GM23338 (cell line): ENCODE measurements around the gene GABRR2. TPM values are rescaled to one million over a fixed set of nuclear protein-coding genes. Genes with fewer than 3 reads are reported as not detected.

Source experiments
- ATAC-seq: fragments of 200-7000 bp; cut with Tn5 transposase; 3 replicates; pipeline ENCODE4 v1.9.1; 2020
- DNase-seq: peaks from one replicate; pipeline ENCODE4 v3.0.0-alpha.2; 2015; ENCODE audit warnings: low spot score
- H2AFZ ChIP-seq: fragments of 200-600 bp; sonication (generic); 2 replicates; pipeline ENCODE4 v1.8.0; 2016; ENCODE audit warnings: antibody characterized with exemption, mild to moderate bottlenecking, moderate library complexity
- H3F3A ChIP-seq: fragments of 200-600 bp; sonication (generic); replicated peaks from 2 replicates; pipeline ENCODE4 v1.8.0; 2017; ENCODE audit warnings: antibody characterized with exemption, mixed run types, low read depth
- H3K27ac ChIP-seq: fragments of 200-600 bp; sonication (generic); 2 replicates; pipeline ENCODE4 v1.6.1; 2016; ENCODE audit warnings: low read depth
- H3K27me3 ChIP-seq: fragments of 200-600 bp; sonication (generic); 2 replicates; pipeline ENCODE4 v1.8.0; 2016; ENCODE audit warnings: mild to moderate bottlenecking, mixed run types, moderate library complexity; ENCODE audit not compliant: insufficient read depth
- H3K36me3 ChIP-seq: fragments of 200-600 bp; sonication (generic); 2 replicates; pipeline ENCODE4 v1.8.0; 2016; ENCODE audit warnings: mild to moderate bottlenecking; ENCODE audit not compliant: insufficient read depth
- H3K4me1 ChIP-seq: fragments of 200-600 bp; sonication (generic); 2 replicates; pipeline ENCODE4 v1.8.0; 2016; ENCODE audit warnings: mild to moderate bottlenecking, moderate library complexity; ENCODE audit not compliant: insufficient read depth
- H3K4me2 ChIP-seq: fragments of 200-600 bp; sonication (generic); 2 replicates; pipeline ENCODE4 v1.7.1; 2017; ENCODE audit warnings: mixed run types
- H3K4me3 ChIP-seq: fragments of 200-600 bp; sonication (generic); 2 replicates; pipeline ENCODE4 v1.6.1; 2016; ENCODE audit warnings: mixed run types
- H3K79me2 ChIP-seq: fragments of 200-600 bp; sonication (generic); replicated peaks from 2 replicates; pipeline ENCODE4 v1.8.0; 2017; ENCODE audit warnings: mild to moderate bottlenecking; ENCODE audit not compliant: insufficient read depth
- H3K9me2 ChIP-seq: fragments of 200-600 bp; sonication (generic); 2 replicates; pipeline ENCODE4 v1.8.0; 2017; ENCODE audit not compliant: insufficient read depth
- H4K20me1 ChIP-seq: fragments of 200-600 bp; sonication (generic); replicated peaks from 2 replicates; pipeline ENCODE4 v1.8.0; 2017; ENCODE audit warnings: mild to moderate bottlenecking; ENCODE audit not compliant: insufficient read depth
- H3K27ac Mint-ChIP-seq: 2 replicates; pipeline ENCODE4 v1.8.0; 2020; ENCODE audit warnings: inconsistent platforms, mild to moderate bottlenecking, moderate library complexity, mixed read lengths
- H3K27me3 Mint-ChIP-seq: 3 replicates; pipeline ENCODE4 v1.8.0; 2022; ENCODE audit warnings: low read depth, mild to moderate bottlenecking, moderate library complexity, mixed read lengths, inconsistent platforms; ENCODE audit not compliant: insufficient read depth, poor library complexity
- H3K36me3 Mint-ChIP-seq: 3 replicates; pipeline ENCODE4 v1.8.0; 2021; ENCODE audit warnings: low read depth, mild to moderate bottlenecking, inconsistent platforms, moderate library complexity, mixed read lengths
- H3K4me1 Mint-ChIP-seq: 3 replicates; pipeline ENCODE4 v1.8.0; 2020; ENCODE audit warnings: mild to moderate bottlenecking, inconsistent platforms, mixed read lengths
- H3K4me3 Mint-ChIP-seq: 3 replicates; pipeline ENCODE4 v1.8.0; 2021; ENCODE audit warnings: moderate library complexity, mild to moderate bottlenecking, inconsistent platforms, mixed read lengths
- H3K9me3 Mint-ChIP-seq: 3 replicates; pipeline ENCODE4 v1.8.0; 2020; ENCODE audit warnings: moderate library complexity, mild to moderate bottlenecking, inconsistent platforms, mixed read lengths
- CREB1 ChIP-seq: fragments of 250-450 bp; sonication (Bioruptor Pico); IDR thresholded peaks from 2 replicates; pipeline ENCODE4 v1.5.0; 2020; ENCODE audit warnings: low read depth, mild to moderate bottlenecking, moderate library complexity
- CTCF ChIP-seq, 2 experiments: fragments of 200-600 bp in 1 of 2; sonication (generic) in 1 of 2; conservative IDR thresholded peaks; 2 replicates each; pipeline versions ENCODE4 v1.5.1 to v1.6.1; 2016 to 2017; ENCODE audit warnings: antibody characterized with exemption in 2 of 2, low read depth in 2 of 2, mild to moderate bottlenecking in 2 of 2, moderate library complexity in 1 of 2
- EZH2 ChIP-seq: fragments of 200-600 bp; sonication (generic); IDR thresholded peaks from one replicate; pipeline ENCODE4 v1.8.0; 2017; ENCODE audit warnings: antibody characterized with exemption, mild to moderate bottlenecking, low read depth; ENCODE audit not compliant: unreplicated experiment
- JUNB ChIP-seq: IDR thresholded peaks from one replicate; pipeline ENCODE4 v1.6.1; 2016; ENCODE audit warnings: antibody characterized with exemption; ENCODE audit not compliant: unreplicated experiment
- NANOG ChIP-seq: IDR thresholded peaks from 2 replicates; pipeline ENCODE4 v1.6.1; 2016; ENCODE audit warnings: antibody characterized with exemption, borderline replicate concordance
- POLR2AphosphoS5 ChIP-seq: IDR thresholded peaks from 2 replicates; pipeline ENCODE4 v1.6.1; 2016; ENCODE audit warnings: antibody characterized with exemption, low read depth
- REST ChIP-seq: IDR thresholded peaks from one replicate; pipeline ENCODE4 v1.6.1; 2018; ENCODE audit warnings: antibody characterized with exemption; ENCODE audit not compliant: unreplicated experiment
- ZNF114 ChIP-seq: fragments of 250-450 bp; sonication (Bioruptor Pico); IDR thresholded peaks from 2 replicates; pipeline ENCODE4 v1.5.0; 2020; ENCODE audit warnings: mild to moderate bottlenecking, moderate library complexity
- ZNF331 ChIP-seq: fragments of 250-450 bp; sonication (Bioruptor Pico); IDR thresholded peaks from 2 replicates; pipeline ENCODE4 v1.5.0; 2020; ENCODE audit warnings: low read depth, mild to moderate bottlenecking, moderate library complexity
- ZNF462 ChIP-seq: fragments of 250-450 bp; sonication (Bioruptor Pico); IDR thresholded peaks from 2 replicates; pipeline ENCODE4 v1.5.0; 2020; ENCODE audit warnings: mild to moderate bottlenecking, moderate library complexity
- polyA plus RNA-seq: library from polyadenylated mRNA; unstranded; fragments of >200 nt; fragmentation: Nextera tagmentation; extraction: Ambion mirVana; gene quantifications from 2 replicates; pipeline ENCODE4 v1.2.1, GENCODE V29; 2016
- total RNA-seq: library from RNA; depleted of rRNA; stranded (reverse); fragments of >200 nt; shearing (Covaris generic); gene quantifications from 2 replicates; pipeline ENCODE4 v1.2.3, GENCODE V29; 2014

The GABRR2 gene
- total and polyA plus RNA-seq, 2 experiments from 2014 or later = not detected

GRCh38 chr6:89320012-89320559, 5.0 kb upstream of the GABRR2 start:
- H3K36me3 ChIP-seq = peaks cover 5% of the 10 kb centered on the region; the same call in 1 of the 2 replicates
- Mint-ChIP-seq H3K4me1 (peaks cover 17% of the 10 kb centered on the region), H3K27me3 (peaks cover 2% of the 10 kb centered on the region), H3K9me3 (peaks cover 32% of the 10 kb centered on the region), H3K27ac (no peak overlapping the region), H3K4me3 (no peak overlapping the region), H3K36me3 (peaks cover 27% of the 10 kb centered on the region)
- H3F3A ChIP-seq = no peaks in the 10 kb centered on the region
- no peak overlapping the region for H3K27ac ChIP-seq
- no peak overlapping the region for H3K4me3 ChIP-seq
- TF ChIP-seq ZNF462 (CRISPR knock-in tag) (no peak), NANOG (no peak), POLR2AphosphoS5 (no peak), ZNF331 (no peak), CREB1 (CRISPR knock-in tag) (no peak), EZH2 (no peak), JUNB (no peak), ZNF114 (CRISPR knock-in tag) (no peak), CTCF (conservative IDR thresholded peaks at IDR 0.05; ENCODE audit: low read depth in 2 of 2) (no peak), REST (no peak)
- no peaks in the 10 kb centered on the region for H3K79me2 ChIP-seq
- H2AFZ ChIP-seq = no peak overlapping the region
- ATAC-seq = no peak
- H3K4me2 ChIP-seq = no peak overlapping the region
- no peaks in the 10 kb centered on the region for H3K9me2 ChIP-seq
- H3K27me3 ChIP-seq = no peaks in the 10 kb centered on the region
- no peaks in the 10 kb centered on the region for H4K20me1 ChIP-seq
- no peak for DNase-seq
- no peaks in the 10 kb centered on the region for H3K4me1 ChIP-seq
